Measurements from ENCODE around the gene MT1B.
A peak's percentile ranks its signal among the peaks of the same experiment; 100 is the strongest.
"Not testable (repeated sequence)": the region's sequence is repeated elsewhere in the genome, so short reads cannot be mapped to it uniquely, and the experiment has no call there.

MT1B gene

DNA sequence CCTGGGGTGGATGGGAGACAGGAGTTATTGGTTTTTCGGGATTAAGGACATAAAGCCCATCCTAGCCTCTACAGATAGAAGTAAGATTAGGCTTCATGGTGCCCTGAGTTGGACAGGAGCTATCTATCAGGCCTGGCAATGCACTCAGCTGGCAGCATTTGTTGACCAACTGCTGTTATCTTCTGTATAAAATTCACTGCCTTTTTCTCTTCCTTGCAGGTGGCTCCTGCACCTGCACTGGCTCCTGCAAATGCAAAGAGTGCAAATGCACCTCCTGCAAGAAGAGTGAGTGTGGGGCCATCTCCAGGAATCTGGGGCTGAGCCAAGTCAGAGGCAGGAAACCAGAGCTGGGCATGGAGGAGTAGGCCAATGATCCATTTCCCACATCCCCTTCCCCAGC lies 12.6 kb upstream of the MT1B start:
- no peak for DNase-seq

DNA sequence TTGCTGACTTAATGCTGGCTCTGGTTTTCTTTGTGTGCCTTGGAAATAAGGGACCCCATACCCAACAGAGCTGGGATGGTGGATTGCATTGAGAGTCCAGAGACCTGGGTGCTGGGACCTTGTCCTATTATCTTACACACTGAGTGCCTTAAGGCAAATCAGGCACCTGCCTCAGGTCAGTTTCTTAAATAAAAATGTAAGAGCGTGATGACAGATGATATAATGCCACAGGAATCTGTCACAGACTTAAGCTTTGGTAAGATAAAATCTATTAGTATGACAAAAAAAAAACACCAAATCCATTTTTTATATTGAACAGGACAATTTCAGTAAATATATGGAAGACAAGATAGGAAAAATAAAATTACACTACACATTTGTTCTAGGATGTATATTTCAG lies 11.6 kb upstream of the MT1B start:
- no peak for DNase-seq

DNA sequence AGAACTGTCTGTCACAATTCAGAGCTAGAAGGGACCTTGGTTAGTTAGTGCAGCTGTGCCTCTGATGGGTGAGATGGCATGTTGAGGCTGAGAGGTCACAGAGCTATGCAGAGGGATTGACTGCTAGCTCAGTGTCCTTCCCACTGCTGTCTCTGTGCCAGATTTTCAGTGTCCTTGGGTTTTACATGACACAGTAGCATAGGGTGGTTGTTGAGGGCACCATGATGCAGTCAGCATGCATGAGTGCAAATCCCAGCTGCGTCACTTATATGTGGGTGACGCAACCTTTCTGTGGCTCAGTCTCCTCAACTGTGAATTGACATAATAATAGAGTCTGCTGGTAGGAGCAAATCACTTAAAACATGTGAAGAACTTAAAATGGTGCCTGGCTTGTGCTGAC lies 10.5 kb upstream of the MT1B start:
- no peak for DNase-seq

DNA sequence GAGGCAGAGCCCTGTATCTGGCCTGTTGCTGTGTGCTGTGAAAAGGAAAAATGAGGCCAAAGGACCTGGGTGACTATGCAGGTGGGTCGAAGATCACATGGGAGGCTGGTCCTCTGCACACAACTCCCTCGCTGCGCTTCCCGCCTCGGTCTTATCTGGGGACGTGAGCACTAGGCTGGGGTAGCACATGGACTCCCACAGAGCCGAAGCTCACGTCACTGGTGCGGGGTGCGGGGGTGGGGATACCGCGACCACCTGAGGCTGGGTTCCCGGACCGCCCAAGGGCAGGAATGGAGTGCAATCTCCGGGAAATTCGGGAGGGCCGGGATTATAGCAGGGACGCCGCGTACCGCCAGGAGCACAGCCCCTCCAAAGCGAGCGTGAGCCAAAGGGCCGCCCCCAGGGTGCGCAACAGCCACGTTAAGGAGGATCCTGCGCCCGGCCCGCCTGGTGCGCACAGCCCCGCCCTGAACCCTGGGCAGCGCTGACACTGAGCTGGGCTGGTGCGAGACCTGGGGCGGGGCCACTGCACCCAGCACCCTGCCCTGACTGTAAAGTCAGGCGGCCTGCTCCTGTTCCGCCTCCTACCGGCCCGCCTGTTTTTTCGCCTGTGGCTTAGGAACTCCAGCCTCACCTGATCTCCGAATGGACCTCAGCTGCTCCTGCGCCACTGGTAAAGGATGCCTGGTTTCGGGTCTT lies 8.5 kb upstream of the MT1B start:
- peak; percentile 86 for DNase-seq

DNA sequence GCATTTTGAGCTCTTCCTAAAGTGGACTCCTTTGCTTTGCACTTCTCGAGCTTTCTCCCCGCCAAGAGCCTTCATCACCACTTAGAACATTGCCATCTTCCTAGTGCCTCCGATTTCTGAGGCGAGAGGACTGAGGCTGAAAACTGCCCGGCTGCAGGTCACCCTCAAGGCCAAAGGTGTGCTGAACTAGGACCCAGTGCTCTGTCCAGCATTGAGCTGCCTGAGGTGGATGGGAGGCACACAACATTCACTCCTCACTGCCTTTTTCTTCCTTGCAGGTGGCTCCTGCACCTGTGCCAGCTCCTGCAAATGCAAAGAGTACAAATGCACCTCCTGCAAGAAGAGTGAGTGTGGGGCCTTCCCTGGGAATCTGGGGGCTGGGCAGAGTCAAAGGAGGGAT lies 7.9 kb upstream of the MT1B start:
- DNase-seq, result no peak

DNA sequence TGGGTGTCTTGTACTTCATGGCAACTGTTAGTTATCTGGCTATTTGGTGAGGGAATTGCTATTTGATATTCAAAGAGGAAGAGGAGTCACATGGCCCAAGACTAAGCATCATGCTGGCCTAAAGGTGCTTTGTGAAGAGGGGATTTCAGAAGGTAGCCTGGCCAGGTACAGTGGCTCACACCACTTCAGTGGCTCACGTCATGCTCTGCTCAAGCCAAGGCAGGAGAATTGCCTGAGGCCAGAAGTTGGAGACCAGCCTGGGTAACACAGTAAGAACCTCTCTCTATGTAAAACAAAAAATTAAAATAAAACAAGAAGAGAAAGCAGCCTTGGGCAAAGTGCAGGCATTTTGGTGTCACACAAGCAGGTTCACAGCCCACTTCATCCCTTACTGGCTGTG lies 6.4 kb upstream of the MT1B start:
- no peak for DNase-seq

DNA sequence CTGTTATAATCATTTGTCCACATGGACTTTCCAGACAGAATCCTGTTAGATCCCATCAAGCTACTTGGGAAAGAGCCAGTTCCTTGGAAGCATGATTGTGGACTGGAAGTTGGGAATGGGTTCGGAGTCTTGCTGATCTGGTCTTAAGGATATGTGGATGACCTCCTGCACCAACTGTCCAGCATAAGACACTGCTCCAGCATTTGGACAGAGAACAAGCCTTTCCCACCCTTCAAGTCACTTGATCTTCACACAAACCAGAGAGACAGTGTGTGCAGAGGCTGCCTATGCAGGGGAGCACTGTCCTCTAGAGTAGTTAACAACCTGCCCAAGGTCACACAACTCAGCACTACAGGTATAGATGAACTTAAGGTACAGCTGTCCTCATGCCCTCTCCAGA lies 5.8 kb upstream of the MT1B start:
- DNase-seq, result no peak

DNA sequence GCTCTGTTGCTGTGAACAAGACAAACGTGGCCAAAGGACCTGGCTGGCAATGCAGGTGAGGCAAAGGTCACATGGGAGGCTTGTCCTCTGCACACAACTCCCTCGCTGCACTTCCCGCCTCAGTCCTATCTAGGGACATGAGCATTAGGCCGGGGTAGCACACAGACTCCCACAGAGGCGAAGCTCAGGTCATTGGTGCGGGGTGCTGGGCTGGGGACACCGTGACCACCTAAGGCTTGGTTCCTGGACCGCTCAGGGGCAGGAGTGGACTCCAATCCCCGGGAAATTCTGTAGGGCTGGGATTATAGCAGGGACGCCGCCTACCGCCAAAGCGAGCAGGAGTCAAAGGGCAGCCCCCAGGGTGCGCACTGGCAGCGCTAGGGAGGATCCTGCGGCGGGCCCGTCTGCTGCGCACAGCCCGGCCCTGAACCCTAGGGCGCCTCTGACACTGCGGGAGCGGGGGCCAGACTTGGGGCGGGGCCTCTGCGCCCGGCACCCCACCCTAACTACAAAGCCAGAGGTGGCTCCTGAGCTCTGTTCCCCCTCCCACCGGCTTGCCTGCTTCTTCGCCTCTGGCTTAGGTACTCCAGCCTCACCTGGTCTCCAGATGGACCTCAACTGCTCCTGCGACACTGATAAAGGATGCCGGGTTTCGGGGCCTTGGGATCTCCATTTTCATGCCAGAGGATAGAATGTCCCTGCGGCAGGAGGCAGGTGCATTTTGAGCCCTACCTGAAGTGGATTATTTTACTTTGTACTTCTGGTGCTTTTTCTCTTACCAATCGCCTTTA lies 3.9 kb upstream of the MT1B start:
- DNase-seq, result no peak

DNA sequence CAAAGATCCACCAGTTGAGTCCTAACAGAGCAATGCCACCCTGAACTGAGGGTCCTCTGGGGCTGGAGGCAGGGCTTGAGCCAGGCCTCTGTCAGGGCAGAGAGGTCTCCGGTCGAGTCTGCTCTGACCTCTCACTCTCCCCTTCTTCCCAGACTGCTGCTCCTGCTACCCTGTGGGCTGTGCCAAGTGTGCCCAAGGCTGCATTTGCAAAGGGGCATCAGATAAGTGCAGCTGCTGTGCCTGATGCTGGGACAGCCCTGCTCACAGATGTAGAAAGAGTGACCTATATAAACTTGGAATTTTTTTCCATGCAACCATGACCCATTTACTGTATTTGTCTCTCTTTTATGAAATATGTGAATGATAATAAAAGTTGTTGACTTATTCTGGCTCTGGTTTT lies 2.4 kb upstream of the MT1B start:
- no peak for DNase-seq

DNA sequence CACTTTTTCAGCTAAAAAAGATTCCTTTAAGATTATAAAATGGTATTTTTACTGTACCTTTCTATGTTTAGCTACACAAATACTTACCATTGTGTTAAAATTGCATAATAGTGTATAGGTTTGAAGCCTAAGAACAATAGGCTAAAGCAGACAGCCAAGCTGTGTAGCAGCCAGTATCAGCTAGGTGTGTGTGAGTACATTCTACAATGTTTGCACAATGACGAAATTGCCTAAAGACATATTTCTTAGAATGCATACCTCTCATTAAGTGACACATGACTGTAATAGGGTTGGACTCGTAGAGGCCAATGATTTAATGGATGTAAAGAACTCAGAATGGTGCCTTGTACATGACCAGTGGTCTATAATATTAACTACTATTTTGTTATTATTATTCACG lies 1.9 kb upstream of the MT1B start:
- no peak for DNase-seq

DNA sequence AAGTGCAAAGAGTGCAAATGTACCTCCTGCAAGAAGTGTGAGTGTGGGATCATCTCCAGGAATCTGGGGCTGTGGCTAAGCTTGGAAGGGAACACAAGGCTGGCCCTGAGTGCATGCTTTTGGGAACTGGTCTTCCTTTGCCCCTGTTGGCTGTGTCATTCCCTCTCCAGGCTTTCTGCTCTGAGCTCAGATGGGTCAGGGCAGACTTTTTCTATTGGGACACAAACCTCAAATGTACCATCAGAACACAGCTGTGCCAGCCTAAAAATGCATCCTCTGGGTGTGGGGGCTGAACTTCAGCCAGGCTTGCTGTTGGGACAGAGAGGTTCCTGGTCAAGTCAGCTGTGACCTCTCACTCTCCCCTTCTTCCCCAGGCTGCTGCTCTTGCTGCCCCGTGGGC lies 914 bp downstream of the MT1B start:
- DNase-seq, result no peak

DNA sequence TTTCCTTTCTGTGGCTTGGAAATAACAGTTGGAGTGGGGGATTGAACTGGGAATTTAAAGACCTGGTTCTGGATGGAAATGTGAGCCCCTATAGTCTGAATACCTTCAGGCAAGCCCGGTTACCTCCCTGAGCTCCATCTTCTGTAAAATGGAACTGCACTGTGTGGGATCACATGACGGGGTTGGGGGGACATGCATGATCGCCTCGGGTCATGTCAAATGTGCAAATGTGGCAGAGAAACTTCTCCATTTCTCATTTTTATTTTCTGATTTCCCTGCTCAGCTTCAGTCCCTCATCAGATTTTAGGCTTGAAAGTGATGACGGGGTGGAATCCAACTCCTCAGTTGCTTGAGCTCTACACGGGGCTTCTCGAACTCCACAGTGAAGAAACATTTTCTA lies 1.5 kb downstream of the MT1B start:
- no peak for DNase-seq

DNA sequence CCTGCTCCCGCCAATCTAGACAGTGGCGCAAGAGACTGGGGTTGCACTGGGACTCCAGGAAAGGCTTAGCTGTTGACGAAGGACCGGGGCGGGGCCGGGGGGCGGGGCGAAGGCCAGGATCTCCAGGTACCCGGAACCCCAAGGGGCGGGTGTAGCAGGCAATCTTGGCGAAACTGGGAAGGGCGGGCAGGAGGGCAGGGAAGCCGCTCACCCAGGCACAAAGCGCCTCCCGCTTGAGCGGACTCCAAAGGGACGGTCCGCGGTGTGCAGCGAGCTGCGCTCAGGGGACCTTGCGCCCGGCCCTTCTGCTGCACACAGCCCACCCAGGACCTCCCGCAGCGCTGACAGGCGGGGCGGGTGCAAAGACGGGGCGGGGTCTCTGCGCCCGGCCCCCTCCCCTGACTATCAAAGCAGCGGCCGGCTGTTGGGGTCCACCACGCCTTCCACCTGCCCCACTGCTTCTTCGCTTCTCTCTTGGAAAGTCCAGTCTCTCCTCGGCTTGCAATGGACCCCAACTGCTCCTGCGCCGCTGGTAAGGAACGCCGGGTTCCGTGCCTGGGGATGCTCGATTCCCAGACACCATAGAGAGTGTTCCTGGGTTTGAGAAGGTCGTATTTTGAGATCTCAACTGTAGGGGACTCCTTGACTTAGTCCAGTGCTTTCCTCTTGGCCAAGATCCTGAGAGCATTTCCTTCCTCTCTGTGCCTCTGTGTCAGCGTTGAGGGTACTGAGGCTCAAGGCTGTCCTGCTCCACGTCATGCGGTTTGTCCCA lies 6.1 kb downstream of the MT1B start, which contains the start of gene MT1F:
MT1F (plus strand) TSS at position 405 of the 772 bp plus-strand sequence; CDS start at position 505, 100 bp downstream.
- peak; percentile 84 for DNase-seq

DNA sequence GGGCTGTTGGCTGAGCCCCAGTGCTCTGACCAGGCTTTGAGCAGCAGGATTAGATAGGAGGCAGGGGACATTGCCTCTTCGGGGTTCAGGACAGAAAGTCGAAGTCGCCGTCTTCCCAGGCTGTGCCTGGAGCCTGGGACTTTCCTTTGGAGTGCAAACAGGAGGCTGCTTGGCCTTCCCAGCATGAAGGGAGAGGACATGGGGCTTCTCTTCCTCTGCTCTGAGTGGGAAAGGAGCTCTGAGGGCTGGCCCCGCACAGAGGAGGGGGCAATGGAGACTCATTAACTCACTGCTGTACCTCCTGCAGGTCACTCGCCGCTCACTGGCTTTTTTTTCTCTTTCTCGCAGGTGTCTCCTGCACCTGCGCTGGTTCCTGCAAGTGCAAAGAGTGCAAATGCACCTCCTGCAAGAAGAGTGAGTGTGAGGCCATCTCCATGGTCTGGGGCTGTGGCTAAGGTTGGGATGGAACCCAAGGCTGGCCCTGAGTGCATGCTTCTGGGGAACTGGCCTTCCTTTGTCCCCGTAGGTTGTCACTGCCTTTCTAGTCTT lies 6.7 kb downstream of the MT1B start:
- no peak for DNase-seq

DNA sequence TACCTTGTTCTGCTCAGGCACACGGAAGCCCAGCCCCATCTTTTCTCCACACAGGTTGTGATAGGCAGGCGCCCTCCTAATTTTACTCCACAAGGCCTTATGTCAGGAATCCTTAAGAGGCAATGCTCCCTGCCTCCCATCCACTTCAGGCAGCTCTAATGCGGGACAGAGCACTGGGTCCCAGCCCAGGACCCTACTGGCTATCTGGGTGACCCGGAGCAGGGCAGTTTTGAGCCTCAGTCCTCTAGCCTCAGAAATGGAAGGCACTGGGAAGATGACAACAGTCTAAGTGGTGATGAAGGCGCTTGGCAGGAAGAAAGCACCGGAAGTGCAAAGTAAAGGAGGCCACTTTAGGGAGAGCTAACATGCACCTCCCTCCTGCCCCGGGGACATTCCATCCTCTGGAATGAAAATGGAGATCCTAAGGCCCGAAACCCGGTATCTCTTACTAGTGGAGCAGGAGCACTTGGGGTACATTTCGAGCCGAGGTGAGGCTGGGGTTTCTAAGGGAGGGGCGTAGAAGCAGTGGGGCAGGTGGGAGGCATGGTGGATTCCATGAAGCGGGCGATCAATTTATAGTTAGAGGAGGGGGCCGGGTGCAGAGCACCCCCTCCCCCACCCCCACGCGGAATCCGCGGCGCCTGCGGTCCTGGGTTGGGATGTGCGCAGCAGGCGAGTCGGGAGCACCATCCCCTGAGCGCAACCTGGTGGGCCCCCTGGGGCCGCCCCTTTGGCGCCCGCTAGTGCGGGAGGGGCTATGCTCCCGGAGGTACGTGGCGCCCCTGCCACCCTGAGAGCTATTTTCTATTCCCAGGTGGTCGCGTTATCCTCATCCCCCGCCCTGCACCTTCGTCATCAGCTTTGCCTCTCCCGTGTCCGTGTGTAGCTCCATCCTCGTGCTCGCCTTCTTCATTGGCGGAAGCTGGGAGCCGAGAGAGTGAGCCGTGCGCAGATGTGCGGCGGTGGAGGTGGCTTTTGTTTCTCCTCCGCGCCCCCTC lies 11.0 kb downstream of the MT1B start:
- peak; percentile 61 for DNase-seq

DNA sequence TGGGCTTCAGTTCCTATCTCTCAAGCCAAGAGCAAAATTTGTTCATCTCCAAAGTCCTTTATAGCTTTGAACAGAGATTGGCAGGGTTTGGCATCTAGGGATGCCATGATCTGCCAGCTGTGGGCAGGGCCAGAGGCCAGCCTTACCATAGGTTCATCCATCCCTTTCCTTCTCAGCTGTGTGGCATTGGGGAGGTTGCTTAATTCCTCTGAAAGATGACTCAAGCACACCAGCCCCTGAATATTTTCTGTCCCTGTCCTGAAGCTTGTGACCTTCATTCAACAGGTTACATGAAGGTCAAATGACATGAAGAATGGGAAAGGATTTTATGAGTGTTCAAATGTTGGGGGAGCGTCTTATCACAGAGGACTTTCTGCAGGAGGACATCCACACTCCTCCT lies 12.8 kb downstream of the MT1B start:
- no peak for DNase-seq

DNA sequence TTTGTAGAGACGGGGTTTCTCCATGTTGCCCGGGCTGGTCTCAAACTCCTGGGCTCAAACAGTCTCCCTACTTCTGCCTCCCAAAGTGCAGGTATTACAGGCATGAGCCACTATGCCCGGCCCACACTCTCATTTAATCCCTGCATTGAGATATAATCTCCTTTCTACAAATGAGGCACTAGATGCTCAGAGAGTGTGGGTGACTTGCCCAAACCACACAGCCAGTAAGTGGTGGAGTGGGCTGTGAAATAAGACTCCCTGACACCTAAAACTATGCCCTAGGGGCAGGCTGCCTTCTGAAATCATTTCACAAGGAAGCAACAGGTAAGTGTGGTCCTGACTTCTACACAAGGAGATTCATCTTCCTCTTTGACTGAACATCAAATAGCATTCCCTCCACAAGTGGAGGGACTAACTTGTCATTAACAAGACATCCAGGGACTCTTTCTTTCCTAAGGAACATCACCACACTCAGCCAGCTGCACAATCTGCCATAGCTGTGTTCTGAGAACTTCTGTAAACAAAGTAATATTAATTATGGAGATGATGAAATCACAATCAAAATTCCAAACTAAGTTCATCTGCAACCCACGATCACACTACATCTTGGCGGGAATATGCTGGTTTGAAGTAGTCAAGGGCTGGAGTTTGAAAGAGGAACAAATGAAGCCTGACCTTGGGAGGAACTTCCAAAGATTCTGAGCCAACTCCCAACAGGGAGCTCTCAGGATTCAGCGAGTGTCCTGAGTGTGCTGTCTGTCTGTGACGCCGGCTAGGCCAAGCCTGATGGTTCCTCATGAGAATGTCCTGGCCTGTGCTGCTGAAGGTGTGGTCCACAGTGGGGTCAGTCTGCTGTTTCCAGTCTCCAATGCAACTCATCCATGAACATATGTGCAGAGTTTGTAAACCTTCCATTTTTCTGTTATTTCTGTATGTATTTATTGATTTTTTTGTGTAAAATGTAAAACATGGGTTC lies 13.9 kb downstream of the MT1B start:
- not testable (repeated sequence) for DNase-seq

DNA sequence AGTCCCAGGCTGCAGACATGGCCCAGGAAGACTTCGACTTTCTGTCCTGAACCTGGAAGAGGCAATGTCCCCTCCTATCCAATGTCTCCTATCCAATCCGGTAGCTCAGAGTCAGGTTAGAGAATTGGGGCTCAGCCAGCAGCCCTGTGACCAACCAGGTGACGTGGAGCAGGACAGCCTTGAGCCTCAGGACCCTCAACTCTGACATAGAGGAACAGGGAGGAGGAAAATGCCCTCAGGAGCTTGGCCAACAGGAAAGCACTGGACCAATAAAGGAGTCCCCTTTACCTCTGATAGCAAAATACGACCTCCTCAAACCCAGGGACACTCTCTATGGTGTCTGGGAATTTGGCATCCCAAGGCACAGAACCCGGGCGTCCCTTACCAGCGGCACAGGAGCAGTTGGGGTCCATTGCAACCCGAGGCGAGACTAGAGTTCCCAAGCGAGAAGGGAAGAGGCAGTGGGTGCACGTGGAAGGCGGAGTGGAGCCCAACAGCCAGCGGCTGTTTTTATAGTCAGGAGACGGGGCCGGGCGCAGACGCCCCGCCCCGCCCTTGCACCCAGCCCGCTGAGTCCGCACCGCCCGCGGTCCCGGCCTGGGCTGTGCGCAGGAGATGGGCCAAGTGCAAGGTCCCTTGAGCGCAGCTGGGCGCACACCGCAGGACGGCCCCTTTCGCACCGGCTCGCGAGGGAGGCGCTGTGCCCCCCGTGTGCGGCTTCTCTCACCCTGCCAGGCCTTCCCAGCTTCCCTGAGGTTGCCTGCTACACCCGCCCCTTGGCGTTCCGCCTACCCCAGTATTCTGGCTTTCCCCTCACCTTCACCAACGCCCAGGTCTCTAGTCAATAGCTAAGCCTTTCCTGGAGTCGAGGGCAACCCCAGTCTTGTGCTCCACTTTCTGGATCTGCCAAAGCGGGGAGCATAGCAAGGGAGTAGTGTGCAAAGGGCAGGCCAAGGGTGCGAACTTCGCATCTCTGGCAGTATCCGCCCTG lies 16.2 kb downstream of the MT1B start, which contains the start of gene MT1G:
MT1G (minus strand) TSS at position 485 of the 991 bp plus-strand sequence; CDS start at position 413, 72 bp downstream.
- DNase-seq, result peak; percentile 56
